ENCODE measurements around the gene RHEX. TPM values are rescaled to one million over a fixed set of nuclear protein-coding genes. Genes with fewer than 3 reads are reported as not detected.

The RHEX gene
- total RNA-seq, 1 donor from 2014 or later, result not detected

DNA sequence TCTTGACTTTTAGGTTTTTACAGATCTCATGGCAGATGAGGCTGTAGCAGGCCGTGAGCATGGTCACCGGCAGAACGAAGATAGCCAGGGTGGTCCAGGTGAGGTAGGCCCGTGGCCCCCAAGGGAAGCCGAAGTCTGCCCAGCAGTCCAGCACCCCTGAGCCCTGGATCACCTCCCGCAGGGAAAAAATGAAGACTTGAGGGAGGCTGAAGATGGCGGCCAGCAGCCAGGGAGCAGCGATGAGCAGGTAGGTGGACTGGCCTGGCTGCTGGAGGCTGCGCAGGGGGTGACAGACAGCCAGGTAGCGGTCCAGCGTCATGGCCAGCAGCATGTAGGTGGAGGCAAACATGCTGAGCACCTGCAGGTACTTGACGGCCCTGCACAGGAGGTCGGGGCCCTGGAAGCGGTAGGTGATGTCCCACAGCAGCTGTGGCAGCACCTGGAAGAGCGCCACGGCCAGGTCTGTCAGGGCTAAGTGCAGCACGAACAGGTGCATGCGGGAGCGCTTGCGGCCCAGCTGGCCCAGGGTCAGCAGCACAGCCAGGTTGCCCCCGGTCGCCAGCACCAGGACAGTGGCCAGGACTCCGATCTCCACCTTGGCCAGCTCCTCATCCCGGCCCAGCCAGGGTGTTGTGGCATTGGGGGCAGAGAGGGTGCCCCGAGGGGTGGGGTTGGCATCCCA, 63.4 kb downstream of the RHEX start:
- intact Hi-C loops (cut with micrococcal nuclease), result no loop called here

DNA sequence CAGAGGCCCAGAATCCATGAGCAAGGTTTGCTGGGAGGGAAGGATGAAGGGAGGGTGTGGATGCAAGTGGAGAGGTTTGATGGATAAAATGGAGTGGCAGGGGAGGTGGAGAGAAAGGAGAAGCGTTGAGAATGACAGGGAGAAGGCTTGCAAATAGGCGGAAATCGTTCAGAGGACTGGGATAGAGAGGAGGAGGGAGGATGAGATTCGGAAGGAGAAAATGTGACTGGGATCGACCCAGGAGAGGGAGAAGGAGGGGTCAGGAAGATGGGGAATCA, 63.8 kb downstream of the RHEX start:
- intact Hi-C loops (cut with micrococcal nuclease), result no loop called here

- intact Hi-C loops (cut with micrococcal nuclease), result no loop called here
These were observed 64.4 kb downstream of the RHEX start, which contains the start of gene AVPR1B for GRCh38 chr1:206117151-206117948. AVPR1B (minus strand) TSS chr1:206117388; CDS start chr1:206116890, 498 bp downstream.

DNA sequence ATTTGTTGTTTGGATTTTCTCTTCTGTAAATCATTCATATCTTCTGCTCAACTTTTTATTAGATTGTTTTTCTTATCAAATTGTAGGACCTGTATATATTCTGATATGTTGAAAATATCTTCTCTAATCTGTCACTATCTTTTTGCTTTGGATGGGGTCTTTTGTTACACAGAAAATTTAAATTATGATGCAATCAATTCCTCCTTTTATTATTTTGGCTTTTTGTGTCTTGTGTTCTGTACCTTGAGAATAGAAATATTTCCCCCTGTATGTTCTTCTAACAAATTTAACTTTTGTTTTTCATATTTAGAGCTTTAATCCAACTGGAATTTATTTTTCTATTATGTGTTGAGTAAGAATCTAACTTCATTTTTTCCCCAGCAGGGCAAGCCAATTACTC, 67.4 kb downstream of the RHEX start:
- intact Hi-C loops (cut with micrococcal nuclease), result no loop called here

DNA sequence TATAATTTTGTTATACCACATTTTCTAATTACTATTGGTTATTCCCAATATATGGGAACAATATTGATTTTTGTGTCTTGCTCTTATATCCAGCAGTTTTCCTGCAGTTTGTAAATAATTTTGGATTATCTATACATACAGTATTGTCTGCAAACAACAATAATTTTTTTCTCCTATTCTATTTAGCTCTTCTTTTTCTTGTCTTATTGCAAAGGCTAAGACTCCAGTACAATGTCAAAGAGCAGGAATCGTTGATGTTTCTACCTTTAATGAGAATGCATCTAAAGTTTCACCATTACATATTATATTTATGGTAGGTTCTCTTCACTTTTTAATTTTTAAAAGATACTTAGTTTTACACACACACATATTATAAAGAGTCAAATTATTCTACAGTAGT, 68.3 kb downstream of the RHEX start:
- intact Hi-C loops (cut with micrococcal nuclease), result no loop called here

GRCh38 chr1:206122686-206123085, 69.7 kb downstream of the RHEX start:
- intact Hi-C loops (cut with micrococcal nuclease), result no loop called here

GRCh38 chr1:206125346-206125745, 72.4 kb downstream of the RHEX start:
- intact Hi-C loops (cut with micrococcal nuclease), result no loop called here

DNA sequence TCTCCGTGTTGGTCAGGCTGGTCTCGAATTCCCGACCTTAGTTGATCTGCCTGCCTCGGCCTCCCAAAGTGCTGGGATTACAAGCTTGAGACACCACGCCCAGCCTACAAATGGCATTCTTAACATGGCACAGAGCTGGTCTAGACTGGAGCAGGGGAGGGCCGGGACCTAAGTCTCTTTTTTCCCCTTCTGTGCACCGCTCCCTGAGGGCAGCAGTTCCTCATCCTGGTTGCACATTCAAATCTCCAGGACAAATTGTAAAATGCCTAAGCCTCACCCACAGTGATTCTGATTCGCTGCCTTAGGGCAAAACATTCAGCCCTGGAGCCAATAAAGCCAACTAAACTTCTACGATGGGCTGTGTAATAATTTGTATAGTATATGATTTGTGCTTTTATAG, 74.4 kb downstream of the RHEX start:
- intact Hi-C loops (cut with micrococcal nuclease), result no loop called here

- intact Hi-C loops (cut with micrococcal nuclease), result no loop called here
These were observed 75.2 kb downstream of the RHEX start for GRCh38 chr1:206128196-206128595.

DNA sequence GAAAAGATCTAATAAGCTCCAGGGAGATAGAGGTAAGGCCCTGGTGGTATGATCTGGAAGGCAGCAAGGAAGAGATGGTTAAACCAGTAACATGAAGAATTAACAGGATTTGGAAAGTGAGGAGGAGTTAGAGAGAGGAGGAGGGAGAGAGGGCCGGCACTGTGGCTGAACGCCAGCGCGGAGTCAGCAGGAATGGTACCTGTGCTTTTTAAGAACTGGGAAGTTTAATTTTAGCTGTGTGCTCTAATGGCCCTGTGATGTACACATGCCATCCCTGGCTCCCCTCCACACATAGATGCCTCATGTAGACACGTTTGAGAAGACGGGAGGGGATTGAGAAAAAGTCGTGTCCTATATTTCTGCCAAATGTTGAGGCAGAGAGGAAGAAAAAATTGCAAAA, 78.1 kb downstream of the RHEX start:
- intact Hi-C loops (cut with micrococcal nuclease), result no loop called here

DNA sequence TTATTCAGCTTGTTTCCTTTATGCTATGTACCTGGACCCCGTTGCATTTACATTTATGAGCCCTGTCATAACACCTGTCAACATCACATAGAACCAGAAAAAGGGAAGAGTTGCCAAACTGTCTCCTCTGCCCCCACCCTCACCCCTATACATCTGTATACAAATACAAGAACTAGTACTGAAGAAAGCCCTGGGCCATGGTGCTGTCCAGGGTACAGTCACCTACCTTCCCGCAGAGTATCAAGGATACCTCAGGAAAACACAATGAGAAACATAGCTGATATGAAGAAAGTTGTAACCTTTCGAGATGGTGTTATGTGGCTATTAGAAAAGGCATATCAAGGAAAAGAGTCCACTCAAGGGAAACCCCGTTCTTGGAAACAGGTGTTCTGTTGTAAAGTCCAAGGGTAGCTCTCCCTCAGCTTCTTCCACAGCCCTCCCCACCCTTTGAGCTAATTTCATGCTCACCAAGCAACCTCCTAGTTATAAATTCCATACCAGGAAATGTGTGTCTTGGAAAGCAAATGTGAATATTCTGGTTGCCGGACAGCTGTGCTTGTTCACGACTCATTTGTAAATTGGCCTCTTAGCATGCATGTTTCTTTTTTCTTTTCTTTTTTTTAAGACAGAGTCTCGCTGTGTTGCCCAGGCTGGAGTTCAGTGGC, 80.9 kb downstream of the RHEX start:
- intact Hi-C loops (cut with micrococcal nuclease), result no loop called here

DNA sequence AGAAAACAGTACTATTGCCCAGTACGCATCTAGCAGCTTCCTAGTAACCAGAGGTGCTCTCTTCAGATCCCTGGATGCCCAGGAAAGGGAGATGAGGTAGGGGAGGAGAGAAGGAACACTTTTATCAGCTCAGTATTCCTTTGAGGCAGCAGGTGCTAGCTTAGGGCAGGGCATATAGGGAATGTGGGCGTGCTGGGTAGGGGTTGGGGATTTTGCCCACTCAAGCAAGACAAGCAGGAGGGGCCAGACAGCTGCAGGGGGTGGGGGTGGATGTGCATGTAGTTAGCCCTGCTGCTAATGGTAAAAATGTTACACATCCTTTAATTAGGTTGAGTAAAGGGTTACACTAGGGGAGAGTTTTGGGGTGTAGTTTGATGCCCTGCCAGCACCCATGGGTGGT, 82.3 kb downstream of the RHEX start:
- intact Hi-C loops (cut with micrococcal nuclease), result no loop called here

GRCh38 chr1:206136241-206136640, 83.3 kb downstream of the RHEX start:
- intact Hi-C loops (cut with micrococcal nuclease), result no loop called here

- intact Hi-C loops (cut with micrococcal nuclease), result no loop called here
These were observed 89.0 kb downstream of the RHEX start for GRCh38 chr1:206142011-206142410.

- intact Hi-C loops (cut with micrococcal nuclease), result no loop called here
These were observed 89.8 kb downstream of the RHEX start for GRCh38 chr1:206142770-206143169.

- intact Hi-C loops (cut with micrococcal nuclease), result no loop called here
These were observed 90.7 kb downstream of the RHEX start for GRCh38 chr1:206143537-206144172.

- intact Hi-C loops (cut with micrococcal nuclease), result no loop called here
These were observed 91.6 kb downstream of the RHEX start for GRCh38 chr1:206144605-206145004.

GRCh38 chr1:206145771-206146290, 92.9 kb downstream of the RHEX start:
- intact Hi-C loops (cut with micrococcal nuclease), result no loop called here

Data from T-helper 2 cell treated with Interferon-gamma antibody and Interleukin-4, amounts not matched to agents 100 ng/mL and 5 ng/mL, for 36 hours (primary cell).